ENCODE data around the gene P2RY8. TPM values are rescaled to one million over a fixed set of nuclear protein-coding genes. Genes with fewer than 3 reads are reported as not detected.
"Not testable (repeated sequence)": the region's sequence is repeated elsewhere in the genome, so short reads cannot be mapped to it uniquely, and the experiment has no call there.

P2RY8 gene
- total RNA-seq, 1 donor from 2014 or later = 3.0 TPM

DNA sequence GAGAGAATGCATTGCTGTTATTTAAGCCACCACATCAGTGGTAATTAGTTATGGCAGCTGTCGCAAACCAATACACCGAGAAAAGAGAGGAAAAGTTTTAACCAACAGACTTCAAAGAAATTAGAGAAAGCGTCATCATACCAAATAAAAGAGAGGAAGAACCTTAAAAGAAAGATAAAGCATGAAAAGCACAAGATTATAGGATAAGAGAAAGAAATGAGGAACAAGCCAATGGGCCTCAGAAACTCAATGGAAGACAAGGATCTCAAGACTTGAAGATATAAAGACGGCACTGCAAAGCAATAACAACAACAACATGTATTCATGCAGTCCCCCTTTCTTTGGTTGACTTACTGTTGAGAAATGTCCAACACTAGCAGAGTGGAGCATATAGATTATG, 61.5 kb downstream of the P2RY8 start:
- H3K4me3 ChIP-seq = no peak overlapping the region
- TF ChIP-seq, protein P1, sequence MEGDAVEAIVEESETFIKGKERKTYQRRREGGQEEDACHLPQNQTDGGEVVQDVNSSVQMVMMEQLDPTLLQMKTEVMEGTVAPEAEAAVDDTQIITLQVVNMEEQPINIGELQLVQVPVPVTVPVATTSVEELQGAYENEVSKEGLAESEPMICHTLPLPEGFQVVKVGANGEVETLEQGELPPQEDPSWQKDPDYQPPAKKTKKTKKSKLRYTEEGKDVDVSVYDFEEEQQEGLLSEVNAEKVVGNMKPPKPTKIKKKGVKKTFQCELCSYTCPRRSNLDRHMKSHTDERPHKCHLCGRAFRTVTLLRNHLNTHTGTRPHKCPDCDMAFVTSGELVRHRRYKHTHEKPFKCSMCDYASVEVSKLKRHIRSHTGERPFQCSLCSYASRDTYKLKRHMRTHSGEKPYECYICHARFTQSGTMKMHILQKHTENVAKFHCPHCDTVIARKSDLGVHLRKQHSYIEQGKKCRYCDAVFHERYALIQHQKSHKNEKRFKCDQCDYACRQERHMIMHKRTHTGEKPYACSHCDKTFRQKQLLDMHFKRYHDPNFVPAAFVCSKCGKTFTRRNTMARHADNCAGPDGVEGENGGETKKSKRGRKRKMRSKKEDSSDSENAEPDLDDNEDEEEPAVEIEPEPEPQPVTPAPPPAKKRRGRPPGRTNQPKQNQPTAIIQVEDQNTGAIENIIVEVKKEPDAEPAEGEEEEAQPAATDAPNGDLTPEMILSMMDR (IDR thresholded peaks at IDR 0.05) = no peak
- no peak overlapping the region for H3K27ac ChIP-seq
- peaks cover 3% of the 10 kb centered on the region for H3K27me3 ChIP-seq (ENCODE audit: low read depth)
- intact Hi-C loops (cut with DNase I) = no loop called here
- DNase-seq (no peak), ATAC-seq (no peak)
- H3K36me3 ChIP-seq = no peaks in the 10 kb centered on the region
- peaks cover 5% of the 10 kb centered on the region for H3K9me3 ChIP-seq
- H3K4me1 ChIP-seq = no peaks in the 10 kb centered on the region

DNA sequence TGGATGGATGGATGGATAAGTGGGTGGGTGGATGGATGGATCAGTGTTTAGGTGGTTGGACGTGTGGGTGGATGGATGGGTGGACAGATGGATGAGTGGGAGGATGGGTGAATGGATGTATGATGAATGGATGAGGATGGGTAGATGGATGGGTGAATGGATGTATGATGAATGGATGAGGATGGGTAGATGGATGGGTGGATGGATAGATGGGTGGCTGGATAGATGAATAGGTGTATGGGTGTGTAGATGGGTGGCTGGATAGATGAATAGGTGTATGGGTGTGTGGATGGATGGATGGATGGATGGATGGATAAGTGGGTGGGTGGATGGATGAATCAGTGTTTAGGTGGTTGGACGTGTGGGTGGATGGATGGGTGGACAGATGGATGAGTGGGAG, 62.4 kb downstream of the P2RY8 start:
- H3K27ac ChIP-seq; H3K9me3 ChIP-seq; H3K27me3 ChIP-seq (ENCODE audit: low read depth); H3K4me1 ChIP-seq; DNase-seq; H3K36me3 ChIP-seq; H3K4me3 ChIP-seq; ATAC-seq; intact Hi-C loops (cut with DNase I): not testable (repeated sequence)

DNA sequence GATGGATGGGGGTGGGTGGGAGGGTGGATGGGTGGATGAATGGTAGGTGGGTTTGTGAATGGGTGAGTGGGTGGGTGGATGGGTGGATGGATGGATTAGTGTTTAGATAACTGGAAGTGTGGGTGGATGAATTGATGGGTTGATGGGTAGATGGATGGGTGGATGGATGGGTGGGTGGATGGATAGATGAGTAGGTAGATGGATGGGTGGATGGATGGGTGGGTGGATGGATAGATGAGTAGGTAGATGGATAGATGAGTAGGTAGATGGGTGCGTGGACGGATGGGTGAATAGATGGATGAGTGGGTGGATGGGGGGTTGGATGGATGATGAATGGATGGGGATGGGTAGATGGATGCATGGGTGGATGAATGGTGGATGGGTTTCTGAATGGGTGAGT, 64.0 kb downstream of the P2RY8 start:
- Histone ChIP-seq H3K27ac (no peak overlapping the region), H3K4me3 (no peak overlapping the region), H3K27me3 (ENCODE audit: low read depth) (peaks cover 3% of the 10 kb centered on the region), H3K9me3 (no peaks in the 10 kb centered on the region), H3K36me3 (no peaks in the 10 kb centered on the region), H3K4me1 (no peaks in the 10 kb centered on the region)
- DNase-seq (no peak), ATAC-seq (no peak)
- TF ChIP-seq, protein P1 (IDR thresholded peaks at IDR 0.05) = no peak
- intact Hi-C loops (cut with DNase I) = no loop called here

DNA sequence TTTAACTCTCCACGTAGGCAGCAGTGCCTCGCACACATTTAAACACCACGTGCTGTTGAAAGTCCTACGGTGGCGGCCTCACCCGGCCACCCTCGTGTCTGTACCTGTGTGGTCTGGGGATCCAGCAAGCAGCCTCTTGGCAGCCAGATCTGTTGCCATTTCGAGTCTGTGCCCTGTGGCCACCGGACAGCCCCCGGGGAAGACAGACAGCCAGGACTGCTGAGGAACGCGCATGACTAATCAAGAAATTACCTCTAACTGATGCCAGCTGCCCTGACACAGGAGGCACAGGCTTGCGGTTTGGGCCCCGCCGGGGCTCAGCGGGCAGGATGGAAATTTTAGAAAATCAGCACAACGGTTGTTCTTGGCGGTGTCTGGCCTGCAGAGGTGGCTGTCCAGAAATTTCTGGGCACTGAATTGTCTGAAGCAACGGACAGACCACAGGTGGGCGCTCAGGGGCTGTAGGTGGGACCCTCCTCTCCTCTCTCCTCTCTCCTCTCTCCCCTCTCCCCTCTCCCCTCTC, 68.7 kb downstream of the P2RY8 start:
- DNase-seq (no peak), ATAC-seq (peak; percentile 19 to 55)
- Histone ChIP-seq H3K36me3 (no peaks in the 10 kb centered on the region), H3K27ac (no peak overlapping the region), H3K27me3 (ENCODE audit: low read depth) (peaks cover 14% of the 10 kb centered on the region), H3K9me3 (no peaks in the 10 kb centered on the region), H3K4me1 (no peaks in the 10 kb centered on the region), H3K4me3 (no peak overlapping the region)
- intact Hi-C loops (cut with DNase I) = no loop called here
- TF ChIP-seq, protein P1 (IDR thresholded peaks at IDR 0.05) = no peak

DNA sequence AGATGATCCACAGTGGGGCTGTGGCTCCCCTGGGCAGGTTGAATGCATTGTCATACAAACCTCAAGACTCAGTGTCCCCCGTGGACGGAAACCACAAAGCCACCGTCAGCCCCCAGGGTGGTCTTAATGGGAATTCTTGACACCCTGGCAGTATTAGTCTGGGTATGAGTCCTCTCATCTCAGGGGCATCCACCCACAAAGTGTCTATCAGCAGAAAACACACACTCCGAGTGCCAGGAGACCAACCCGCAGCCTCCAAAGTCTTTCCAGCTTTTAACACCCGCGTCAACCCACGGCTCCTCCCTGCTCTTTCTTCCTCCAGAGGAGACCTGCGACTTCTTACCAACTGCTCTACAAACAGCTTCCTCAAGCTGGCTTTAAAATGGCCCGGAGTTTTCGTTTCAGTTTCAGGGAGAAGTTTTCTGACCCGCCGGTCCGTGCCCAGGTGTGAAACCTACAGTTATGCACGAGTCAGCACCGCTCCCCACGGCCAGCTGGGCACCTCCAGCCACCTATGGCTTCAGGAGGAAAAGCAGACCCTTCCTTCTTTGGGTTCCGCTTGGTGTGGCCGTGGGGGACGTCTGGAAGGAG, 69.9 kb downstream of the P2RY8 start:
- TF ChIP-seq, protein P1 (IDR thresholded peaks at IDR 0.05) = no peak
- H3K4me3 ChIP-seq = peak overlapping the region; percentile 19
- H3K27me3 ChIP-seq (ENCODE audit: low read depth) = peaks cover 14% of the 10 kb centered on the region
- H3K27ac ChIP-seq = peak overlapping the region; percentile 11
- intact Hi-C loops (cut with DNase I) = no loop called here
- DNase-seq (no peak), ATAC-seq (peak; percentile 3 to 20)
- H3K9me3 ChIP-seq = no peaks in the 10 kb centered on the region
- no peaks in the 10 kb centered on the region for H3K36me3 ChIP-seq
- no peaks in the 10 kb centered on the region for H3K4me1 ChIP-seq

DNA sequence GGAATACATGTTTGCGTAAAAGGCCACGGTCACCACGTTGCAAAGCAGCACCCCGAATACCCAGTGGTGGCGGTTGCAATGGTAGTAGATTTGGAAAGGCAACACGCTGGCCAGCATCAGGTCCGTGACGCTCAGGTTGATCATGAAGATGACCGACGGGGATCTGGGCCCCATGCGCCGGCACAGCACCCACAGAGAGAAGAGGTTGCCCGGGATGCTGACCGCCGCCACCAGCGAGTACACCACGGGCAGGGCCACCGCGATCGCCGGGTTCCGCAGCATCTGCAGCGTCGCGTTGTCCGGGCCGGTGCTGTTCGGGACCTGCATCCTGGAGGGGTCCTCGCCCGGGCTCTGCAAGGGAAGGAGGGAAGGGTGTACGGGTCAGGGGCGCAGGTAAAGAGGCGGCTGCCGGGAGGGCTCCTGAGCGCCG, 70.7 kb downstream of the P2RY8 start:
- DNase-seq = peak; percentile 28
- TF ChIP-seq, protein P1 (IDR thresholded peaks at IDR 0.05) = no peak
- intact Hi-C loops (cut with DNase I) = no loop called here

More for the DNA sequence above, 70.7 kb downstream of the P2RY8 start:
- H3K4me1 ChIP-seq = no peaks in the 10 kb centered on the region
- H3K27me3 ChIP-seq (ENCODE audit: low read depth) = peaks cover 11% of the 10 kb centered on the region
- H3K4me3 ChIP-seq = no peak overlapping the region
- no peak for ATAC-seq
- no peaks in the 10 kb centered on the region for H3K36me3 ChIP-seq
- H3K27ac ChIP-seq = no peak overlapping the region
- no peaks in the 10 kb centered on the region for H3K9me3 ChIP-seq

All from lower lobe of right lung (tissue), 2 donors.